GM21381 (cell line): ENCODE results near the gene KIF9.
"Not testable (repeated sequence)": the region's sequence is repeated elsewhere in the genome, so short reads cannot be mapped to it uniquely, and the experiment has no call there.

ENCODE experiments used
- ATAC-seq: cut with Tn5 transposase; IDR thresholded peaks from one replicate; pipeline ENCODE4 v1.9.1; 2021; ENCODE audit warnings: mild to moderate bottlenecking, moderate library complexity; ENCODE audit not compliant: unreplicated experiment

KIF9 gene

GRCh38 chr3:47282424-47283192 lies at the start of gene KIF9, which contains the start of gene KLHL18:
Gene KIF9 (minus strand): TSS chr3:47282799. CDS start chr3:47277374, 5,425 bp downstream.
Gene KLHL18 (plus strand): TSS chr3:47282944. CDS start chr3:47282966, 22 bp downstream.
- peak; percentile 77 for ATAC-seq

GRCh38 chr3:47324278-47324865 lies 41.8 kb upstream of the KIF9 start:
- no peak for ATAC-seq

- no peak for ATAC-seq
Measured at GRCh38 chr3:47323431-47324277, 41.1 kb upstream of the KIF9 start.

GRCh38 chr3:47319956-47320355 lies 37.4 kb upstream of the KIF9 start:
- ATAC-seq = no peak

- no peak for ATAC-seq
Measured at GRCh38 chr3:47318916-47319315, 36.3 kb upstream of the KIF9 start.

- ATAC-seq = not testable (repeated sequence)
Measured at GRCh38 chr3:47316151-47316550, 33.6 kb upstream of the KIF9 start.

GRCh38 chr3:47315069-47315647 lies 32.6 kb upstream of the KIF9 start:
- no peak for ATAC-seq

GRCh38 chr3:47314056-47314764 lies 31.6 kb upstream of the KIF9 start:
- ATAC-seq = no peak

GRCh38 chr3:47313341-47314055 lies 30.9 kb upstream of the KIF9 start:
- no peak for ATAC-seq

GRCh38 chr3:47310391-47310790 lies 27.8 kb upstream of the KIF9 start:
- no peak for ATAC-seq

- not testable (repeated sequence) for ATAC-seq
Measured at GRCh38 chr3:47309231-47309630, 26.6 kb upstream of the KIF9 start.

- no peak for ATAC-seq
Measured at GRCh38 chr3:47306022-47306421, 23.4 kb upstream of the KIF9 start.

- no peak for ATAC-seq
Measured at GRCh38 chr3:47301456-47301855, 18.9 kb upstream of the KIF9 start.

- ATAC-seq = no peak
Measured at GRCh38 chr3:47299381-47300318, 17.1 kb upstream of the KIF9 start.

GRCh38 chr3:47298439-47298838 lies 15.8 kb upstream of the KIF9 start:
- ATAC-seq = no peak

GRCh38 chr3:47296562-47297302 lies 14.1 kb upstream of the KIF9 start:
- ATAC-seq = no peak

- ATAC-seq = no peak
Measured at GRCh38 chr3:47295976-47296375, 13.4 kb upstream of the KIF9 start.

GRCh38 chr3:47295322-47295721 lies 12.7 kb upstream of the KIF9 start:
- no peak for ATAC-seq
